Central memory CD8-positive, alpha-beta T cell (primary cell): ENCODE measurements around the gene METTL1.
"Not testable (repeated sequence)": the region's sequence is repeated elsewhere in the genome, so short reads cannot be mapped to it uniquely, and the experiment has no call there.

Source experiments
- ATAC-seq: fragments of 150-1000 bp; cut with Tn5 transposase; replicated peaks from 2 replicates; pipeline ENCODE4 v1.10.0; 2022; ENCODE audit warnings: mild to moderate bottlenecking, moderate FRiP score, moderate number of reproducible peaks; ENCODE audit not compliant: poor library complexity, severe bottlenecking; ENCODE audit errors: extremely low read depth
- DNase-seq, 2 donors: peaks; one replicate each; pipeline ENCODE4 v3.0.0; 2021; ENCODE audit warnings: low spot score in 2 of 2
- H3K27ac Mint-ChIP-seq: one replicate; pipeline ENCODE4 v1.8.0; 2022; ENCODE audit warnings: low read depth, mild to moderate bottlenecking, moderate library complexity, mixed read lengths
- H3K27me3 Mint-ChIP-seq: one replicate; pipeline ENCODE4 v1.8.0; 2022; ENCODE audit warnings: mixed read lengths
- H3K36me3 Mint-ChIP-seq: one replicate; pipeline ENCODE4 v1.8.0; 2022; ENCODE audit warnings: mild to moderate bottlenecking, moderate library complexity, mixed read lengths; ENCODE audit not compliant: insufficient read depth
- H3K4me1 Mint-ChIP-seq: one replicate; pipeline ENCODE4 v1.8.0; 2022; ENCODE audit warnings: mixed read lengths
- H3K4me3 Mint-ChIP-seq: one replicate; pipeline ENCODE4 v1.8.0; 2022; ENCODE audit warnings: mild to moderate bottlenecking, moderate library complexity, mixed read lengths
- H3K9me3 Mint-ChIP-seq: one replicate; pipeline ENCODE4 v1.8.0; 2022; ENCODE audit warnings: mixed read lengths

The METTL1 gene

DNA sequence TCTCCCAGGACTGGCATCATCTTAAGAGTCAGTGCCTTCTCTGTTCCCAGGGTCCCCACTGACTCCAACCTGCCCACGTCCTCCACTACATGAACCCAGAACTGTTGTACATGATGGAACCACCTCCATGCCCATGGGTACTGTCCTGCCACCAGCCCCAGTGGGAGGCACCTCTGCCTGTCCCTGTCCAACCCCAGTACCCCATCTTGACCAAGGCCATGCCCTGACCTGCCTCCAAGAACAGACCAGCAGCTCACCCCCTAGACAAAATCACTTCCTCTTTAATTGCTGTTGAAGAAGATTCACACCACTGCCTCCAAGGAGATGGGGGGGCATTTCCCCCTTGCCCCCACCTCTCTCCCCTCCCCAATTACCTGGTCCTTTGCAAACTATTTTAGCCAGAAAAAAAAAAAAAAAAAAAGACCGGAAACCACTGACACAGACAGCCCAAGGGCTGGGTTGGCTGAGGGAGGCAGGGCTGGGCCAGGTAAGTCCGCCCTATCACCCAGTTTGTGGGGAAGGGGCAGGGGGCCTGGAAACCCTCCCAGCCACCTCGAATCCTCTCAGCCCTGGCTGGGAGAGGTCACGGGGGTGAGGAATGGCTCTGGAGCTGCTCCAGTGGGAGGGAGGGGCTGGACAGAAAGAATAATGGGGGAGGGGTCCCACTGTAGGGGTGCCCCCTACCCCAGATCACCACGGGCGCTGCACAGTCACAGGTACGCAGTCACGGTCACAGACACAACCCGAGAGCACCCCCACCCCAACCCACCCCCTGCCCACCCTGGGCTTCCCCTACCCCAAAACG is 46.8 kb downstream of the METTL1 start:
- DNase-seq, result no peak
- peaks cover 47% of the 10 kb centered on the region for H3K36me3 Mint-ChIP-seq
- H3K27me3 Mint-ChIP-seq, result no peaks in the 10 kb centered on the region
- peak overlapping the region; percentile 87 for H3K27ac Mint-ChIP-seq
- no peak for ATAC-seq
- peaks cover 39% of the 10 kb centered on the region for H3K4me1 Mint-ChIP-seq
- H3K4me3 Mint-ChIP-seq, result no peak overlapping the region
- no peaks in the 10 kb centered on the region for H3K9me3 Mint-ChIP-seq

DNA sequence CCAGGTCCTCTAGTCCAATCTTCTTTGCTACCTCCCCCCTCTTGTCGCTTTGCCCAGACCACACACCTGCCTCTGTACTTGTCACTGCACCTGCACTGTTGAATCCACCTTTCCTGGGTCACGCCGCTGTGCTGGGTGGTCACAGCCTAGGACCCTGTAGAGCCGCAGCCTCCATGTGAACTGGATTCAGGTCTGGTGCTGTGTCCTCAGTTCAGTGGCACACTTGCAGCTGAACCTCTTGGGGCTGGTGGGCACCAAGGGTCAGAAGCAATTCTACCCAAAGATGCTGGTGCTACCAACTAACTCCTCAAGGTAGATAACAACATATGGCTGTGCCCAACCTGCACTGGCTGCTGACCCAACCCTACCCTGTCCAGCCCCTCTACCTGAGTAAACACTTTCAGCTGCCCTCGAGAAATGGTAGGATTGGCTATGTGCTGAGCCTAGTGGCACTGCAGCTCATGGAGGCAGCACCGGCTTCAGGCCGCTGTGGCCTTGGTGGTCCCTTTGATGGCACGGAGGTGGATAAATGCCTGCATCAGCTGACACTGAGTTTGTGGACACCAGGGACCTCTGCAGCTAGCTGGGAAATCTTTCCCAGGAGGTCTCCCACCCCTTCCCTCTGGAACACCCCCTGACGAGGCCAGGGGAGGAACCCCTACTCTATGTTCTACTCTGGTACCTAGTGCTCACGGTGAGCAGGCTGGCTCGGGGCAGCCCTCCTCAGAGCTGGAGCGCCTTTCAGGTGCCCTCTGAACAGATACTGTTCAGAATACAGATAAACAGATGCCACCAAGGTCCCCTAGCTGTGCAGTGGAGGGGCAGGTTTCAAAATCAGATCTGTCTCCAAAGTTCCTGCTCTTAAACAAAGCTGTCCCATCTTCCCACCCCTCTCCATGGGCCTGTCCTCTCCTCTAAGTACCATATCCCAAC is 47.6 kb downstream of the METTL1 start:
- ATAC-seq (no peak), DNase-seq (no peak)
- H3K9me3 Mint-ChIP-seq, result no peaks in the 10 kb centered on the region
- peaks cover 39% of the 10 kb centered on the region for H3K4me1 Mint-ChIP-seq
- no peaks in the 10 kb centered on the region for H3K27me3 Mint-ChIP-seq
- no peak overlapping the region for H3K4me3 Mint-ChIP-seq
- H3K27ac Mint-ChIP-seq, result peak overlapping the region; percentile 87
- H3K36me3 Mint-ChIP-seq, result peaks cover 43% of the 10 kb centered on the region

DNA sequence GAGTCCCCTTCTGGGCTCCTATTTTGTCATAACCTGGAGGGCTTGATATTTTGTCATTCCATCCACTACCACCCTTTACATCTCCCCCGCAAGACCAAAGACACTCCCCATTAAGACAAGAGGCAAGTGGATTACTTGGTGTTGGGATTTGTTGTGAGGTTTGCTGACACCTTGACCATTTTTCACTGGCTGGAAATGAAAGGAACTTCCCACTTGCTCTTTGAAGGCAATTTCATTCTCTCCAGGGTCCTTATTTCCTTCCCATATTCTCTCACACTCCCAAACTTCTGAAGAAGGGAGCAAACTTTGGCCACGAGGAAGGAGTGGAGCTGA is 48.3 kb downstream of the METTL1 start:
- Mint-ChIP-seq H3K4me3 (no peak overlapping the region), H3K4me1 (peaks cover 39% of the 10 kb centered on the region), H3K27ac (no peak overlapping the region), H3K9me3 (no peaks in the 10 kb centered on the region), H3K36me3 (peaks cover 42% of the 10 kb centered on the region), H3K27me3 (no peaks in the 10 kb centered on the region)
- ATAC-seq (no peak), DNase-seq (no peak)

DNA sequence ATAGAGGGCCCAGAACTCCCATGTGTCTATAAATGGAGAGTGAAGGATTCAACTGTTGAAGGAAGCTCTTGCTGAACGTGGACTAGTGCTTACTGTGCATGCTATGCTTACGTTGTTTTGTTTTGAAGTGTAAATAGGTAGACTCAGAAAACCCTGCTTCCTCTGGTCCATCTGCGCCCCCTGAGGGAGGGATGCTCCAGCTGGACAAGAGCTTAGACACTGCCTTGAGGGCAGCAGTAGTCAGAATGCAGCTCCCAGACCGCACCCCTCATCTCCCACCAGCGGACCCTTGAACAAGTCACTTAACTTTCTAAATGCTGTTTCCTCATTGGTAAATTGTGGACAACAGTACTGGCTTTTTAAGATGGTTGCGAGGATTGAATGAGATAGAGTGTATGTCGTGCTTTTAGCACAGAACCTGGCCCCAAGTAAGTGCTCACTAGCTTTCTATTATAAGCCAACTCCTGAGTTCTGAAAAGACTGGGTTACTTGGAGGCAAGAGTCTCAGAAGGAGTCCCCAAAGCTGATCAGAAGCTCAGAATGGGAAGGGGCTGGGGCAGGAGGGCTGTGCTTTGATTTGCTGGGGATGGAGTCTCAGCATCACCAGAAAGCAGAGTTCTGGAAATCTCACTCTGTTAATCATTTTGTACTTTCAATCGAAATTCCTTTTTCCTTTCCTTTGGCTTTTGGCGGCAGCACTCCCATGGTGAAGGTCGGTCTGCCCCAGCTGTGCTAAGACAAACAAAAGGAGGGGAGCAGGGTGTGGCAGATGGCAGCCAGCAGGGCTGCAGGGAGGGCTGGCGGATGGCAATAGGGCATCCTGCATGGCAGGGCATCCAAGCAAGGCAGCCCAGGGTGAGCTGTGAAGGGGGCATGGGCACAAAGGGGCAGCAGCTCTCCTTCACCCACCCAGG is 48.9 kb downstream of the METTL1 start:
- Mint-ChIP-seq H3K27me3 (no peaks in the 10 kb centered on the region), H3K27ac (no peak overlapping the region), H3K4me1 (peaks cover 34% of the 10 kb centered on the region), H3K36me3 (peaks cover 39% of the 10 kb centered on the region), H3K4me3 (no peak overlapping the region), H3K9me3 (no peaks in the 10 kb centered on the region)
- DNase-seq (no peak), ATAC-seq (no peak)

DNA sequence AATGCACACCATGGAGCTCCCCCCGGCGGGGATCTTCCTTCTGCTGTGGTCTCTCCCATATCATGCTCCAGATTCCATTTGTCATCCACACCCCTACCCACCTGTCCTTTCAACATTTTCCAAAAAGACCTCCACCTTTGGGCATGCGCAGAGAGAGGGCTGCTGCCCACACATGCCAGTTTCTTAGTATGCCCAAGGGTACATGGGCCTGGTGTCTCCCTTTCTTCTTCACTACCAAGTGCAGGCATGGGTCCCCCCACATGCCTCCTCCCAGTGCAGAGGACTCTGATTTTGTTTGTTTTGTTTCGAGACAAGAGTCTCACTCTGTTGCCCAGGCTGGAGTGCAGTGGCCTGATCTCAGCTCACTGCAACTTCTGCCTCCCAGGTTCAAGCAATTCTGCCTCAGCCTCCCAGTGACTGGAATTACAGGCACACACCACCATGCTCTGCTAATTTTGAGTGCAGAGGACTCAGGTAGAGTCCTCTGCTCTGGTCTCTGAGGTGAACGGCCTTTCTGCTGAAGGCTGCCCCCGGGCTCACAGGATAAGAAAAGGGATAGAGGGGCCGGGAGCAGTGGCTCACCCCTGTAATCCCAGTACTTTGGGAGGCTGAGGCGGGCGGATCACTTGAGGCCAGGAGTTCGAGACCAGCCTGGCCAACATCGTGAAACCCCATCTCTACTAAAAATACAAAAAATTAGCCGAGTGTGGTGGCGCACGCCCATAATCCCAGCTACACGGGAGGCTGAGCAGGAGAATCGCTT is 49.9 kb downstream of the METTL1 start:
- DNase-seq, H3K27ac Mint-ChIP-seq, H3K27me3 Mint-ChIP-seq, H3K4me3 Mint-ChIP-seq, H3K9me3 Mint-ChIP-seq, ATAC-seq: not testable (repeated sequence)
- peaks cover 31% of the 10 kb centered on the region for H3K4me1 Mint-ChIP-seq
- peaks cover 39% of the 10 kb centered on the region for H3K36me3 Mint-ChIP-seq

DNA sequence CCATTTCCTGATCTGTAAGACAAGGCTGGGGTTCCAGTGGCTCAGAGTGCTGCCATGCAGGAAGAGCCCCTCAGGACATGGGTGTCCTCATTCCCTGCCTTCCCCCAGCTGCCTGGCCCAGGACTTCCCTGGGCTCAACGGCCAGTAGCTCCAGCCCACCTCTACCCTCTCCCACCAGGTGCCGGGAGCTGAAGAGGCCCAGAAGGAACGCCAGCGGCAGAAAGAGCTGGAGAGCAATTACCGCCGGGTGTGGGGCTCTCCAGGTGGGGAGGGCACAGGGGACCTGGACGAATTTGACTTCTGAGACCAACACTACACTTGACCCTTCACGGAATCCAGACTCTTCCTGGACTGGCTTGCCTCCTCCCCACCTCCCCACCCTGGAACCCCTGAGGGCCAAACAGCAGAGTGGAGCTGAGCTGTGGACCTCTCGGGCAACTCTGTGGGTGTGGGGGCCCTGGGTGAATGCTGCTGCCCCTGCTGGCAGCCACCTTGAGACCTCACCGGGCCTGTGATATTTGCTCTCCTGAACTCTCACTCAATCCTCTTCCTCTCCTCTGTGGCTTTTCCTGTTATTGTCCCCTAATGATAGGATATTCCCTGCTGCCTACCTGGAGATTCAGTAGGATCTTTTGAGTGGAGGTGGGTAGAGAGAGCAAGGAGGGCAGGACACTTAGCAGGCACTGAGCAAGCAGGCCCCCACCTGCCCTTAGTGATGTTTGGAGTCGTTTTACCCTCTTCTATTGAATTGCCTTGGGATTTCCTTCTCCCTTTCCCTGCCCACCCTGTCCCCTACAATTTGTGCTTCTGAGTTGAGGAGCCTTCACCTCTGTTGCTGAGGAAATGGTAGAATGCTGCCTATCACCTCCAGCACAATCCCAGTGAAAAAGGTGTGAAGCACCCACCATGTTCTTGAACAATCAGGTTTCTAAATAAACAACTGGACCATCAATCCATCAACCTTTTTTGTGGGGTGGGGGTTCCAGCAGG is 51.0 kb downstream of the METTL1 start:
- Mint-ChIP-seq H3K4me3 (no peak overlapping the region), H3K27ac (no peak overlapping the region), H3K27me3 (no peaks in the 10 kb centered on the region), H3K9me3 (no peaks in the 10 kb centered on the region), H3K4me1 (peaks cover 31% of the 10 kb centered on the region), H3K36me3 (peaks cover 41% of the 10 kb centered on the region)
- ATAC-seq (no peak), DNase-seq (no peak)

DNA sequence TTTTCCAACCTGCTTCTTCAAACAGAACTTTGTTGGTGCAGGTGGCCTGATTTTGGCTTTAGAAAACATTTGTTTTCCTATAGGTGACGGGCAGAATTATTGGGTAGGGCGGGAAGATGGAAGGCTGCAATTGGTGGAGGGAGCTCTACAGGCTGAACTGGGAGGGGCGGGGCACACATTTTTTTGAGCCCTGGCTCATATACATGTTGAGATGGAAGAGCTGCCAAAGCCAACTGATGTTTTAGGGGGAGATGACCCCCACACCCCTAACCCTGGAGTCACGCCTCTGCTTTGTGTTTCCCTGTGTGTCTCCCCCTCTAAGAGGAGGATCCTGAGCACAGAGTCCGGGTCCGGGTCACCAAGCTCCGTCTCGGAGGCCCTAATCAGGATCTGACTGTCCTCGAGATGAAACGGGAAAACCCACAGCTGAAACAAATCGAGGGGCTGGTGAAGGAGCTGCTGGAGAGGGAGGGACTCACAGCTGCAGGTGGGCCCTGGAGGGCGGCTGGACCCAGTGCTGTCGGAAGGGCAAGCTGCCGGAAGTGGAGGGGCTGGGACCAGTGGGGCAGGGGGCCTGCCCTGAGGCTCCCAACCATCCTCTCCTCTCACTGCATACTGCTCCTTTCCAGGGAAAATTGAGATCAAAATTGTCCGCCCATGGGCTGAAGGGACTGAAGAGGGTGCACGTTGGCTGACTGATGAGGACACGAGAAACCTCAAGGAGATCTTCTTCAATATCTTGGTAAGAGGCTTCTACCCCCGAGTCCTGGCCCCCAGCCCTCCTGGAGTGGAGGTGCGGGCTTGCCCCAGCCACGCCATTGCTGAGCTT is 51.9 kb downstream of the METTL1 start:
- Mint-ChIP-seq H3K27me3 (no peaks in the 10 kb centered on the region), H3K4me3 (no peak overlapping the region), H3K9me3 (no peaks in the 10 kb centered on the region), H3K27ac (peak overlapping the region; percentile 23), H3K36me3 (peaks cover 38% of the 10 kb centered on the region), H3K4me1 (peaks cover 28% of the 10 kb centered on the region)
- ATAC-seq (no peak), DNase-seq (no peak)

DNA sequence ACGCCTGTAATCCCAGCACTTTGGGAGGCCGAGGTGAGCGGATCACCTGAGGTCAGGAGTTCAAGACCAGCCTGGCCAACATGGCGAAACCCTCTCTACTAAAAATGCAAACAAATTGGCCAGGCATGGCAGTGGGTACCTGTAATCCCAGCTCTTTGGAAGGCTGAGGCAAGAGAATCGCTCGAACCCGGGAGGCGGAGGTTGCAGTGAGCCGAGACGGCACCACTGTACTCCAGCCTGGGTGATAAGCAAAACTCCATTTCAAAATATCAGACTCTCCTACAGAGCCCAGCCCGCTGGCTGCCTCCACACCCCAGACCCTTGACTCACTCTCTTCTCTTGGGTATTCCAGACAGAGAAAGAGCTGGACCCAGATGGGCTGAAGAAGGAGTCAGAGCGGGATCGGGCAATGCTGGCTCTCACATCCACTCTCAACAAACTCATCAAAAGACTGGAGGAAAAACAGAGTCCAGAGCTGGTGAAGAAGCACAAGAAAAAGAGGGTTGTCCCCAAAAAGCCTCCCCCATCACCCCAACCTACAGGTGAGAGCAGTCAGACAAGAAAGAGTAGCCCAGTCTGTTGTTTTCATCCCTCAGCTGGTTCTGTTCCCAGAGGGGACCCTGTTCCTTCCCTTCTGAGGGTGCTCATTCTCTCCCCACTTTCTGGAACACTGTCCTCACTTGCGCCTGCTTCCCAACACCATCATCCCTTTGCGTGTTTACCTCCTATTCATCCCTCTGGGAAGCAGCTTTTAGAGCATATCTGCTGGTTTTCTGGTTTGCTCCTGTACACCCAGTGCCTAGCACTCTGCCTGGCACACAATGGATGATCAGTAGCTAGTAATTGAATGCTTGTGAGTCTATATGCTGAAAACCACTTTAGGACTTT is 53.0 kb downstream of the METTL1 start:
- no peak for DNase-seq
- peaks cover 19% of the 10 kb centered on the region for H3K4me1 Mint-ChIP-seq
- no peaks in the 10 kb centered on the region for H3K9me3 Mint-ChIP-seq
- H3K27ac Mint-ChIP-seq, result peak overlapping the region; percentile 23
- H3K27me3 Mint-ChIP-seq, result no peaks in the 10 kb centered on the region
- no peak for ATAC-seq
- no peak overlapping the region for H3K4me3 Mint-ChIP-seq
- peaks cover 38% of the 10 kb centered on the region for H3K36me3 Mint-ChIP-seq
